HepG2 (cell line): Measurements from ENCODE around the gene SLC48A1. TPM values are rescaled to one million over a fixed set of nuclear protein-coding genes. Genes with fewer than 3 reads are reported as not detected.

Source experiments
- ATAC-seq: fragments of 200-7000 bp; cut with Tn5 transposase; 3 replicates; pipeline ENCODE4 v1.9.1; 2020; ENCODE audit warnings: mild to moderate bottlenecking, moderate library complexity
- BruUV-seq: library from RNA; stranded (reverse); fragments of 400-500 nt; replicated peaks from 2 replicates; lab custom pipeline; 2021; lab: Mats Ljungman, UMichigan
- CTCF ChIA-PET: fragments of 300-600 bp; formaldehyde crosslinking; extraction: SDS; loops from one replicate; lab custom pipeline; 2021; ENCODE audit warnings: low total read pairs, inconsistent platforms, low intra/inter-chr PET ratio; lab: Yijun Ruan, JAX
- POLR2A ChIA-PET: fragments of 350-600 bp; sonication (Branson Sonifier 250); formaldehyde crosslinking; loops from one replicate; lab custom pipeline; 2020; ENCODE audit warnings: antibody characterized with exemption, inconsistent platforms; lab: Yijun Ruan, JAX
- DNase-seq: peaks from one replicate; pipeline ENCODE4 v3.0.0-alpha.2; 2015; ENCODE audit warnings: low spot score
- FAIRE-seq: peaks from 3 replicates; lab custom pipeline; 2011; peaks lifted over from hg19 to GRCh38; lab: Jason Lieb, UNC
- H2AFZ ChIP-seq: one replicate; pipeline ENCODE4 v1.6.1; 2011; ENCODE audit warnings: low read length, inconsistent platforms
- H3K27ac ChIP-seq: fragments of 300-600 bp; 3 replicates; pipeline ENCODE4 v1.8.0; 2011; ENCODE audit warnings: mixed run types, mild to moderate bottlenecking, mixed read lengths, low read length, inconsistent platforms; ENCODE audit not compliant: insufficient read depth; ENCODE audit errors: extremely low read length
- H3K27me3 ChIP-seq, 2 experiments: fragments of 200-600 bp in 1 of 2; 2 replicates in 1 of 2; 3 replicates in 1 of 2; pipeline versions ENCODE4 v1.6.0 to v1.8.0; 2011; ENCODE audit warnings: low read length in 2 of 2, mild to moderate bottlenecking in 2 of 2, moderate library complexity in 2 of 2, inconsistent platforms in 1 of 2; ENCODE audit not compliant: insufficient read depth in 2 of 2, control insufficient read depth in 1 of 2
- H3K36me3 ChIP-seq, 2 experiments: fragments of 200-600 bp in 1 of 2; replicated peaks in 1 of 2; 2 replicates in 1 of 2; 3 replicates in 1 of 2; pipeline versions ENCODE4 v1.5.1 to v1.8.0; 2011; ENCODE audit warnings: low read length in 2 of 2, inconsistent platforms in 1 of 2; ENCODE audit not compliant: insufficient read depth in 2 of 2, control insufficient read depth in 1 of 2
- H3K4me1 ChIP-seq: 2 replicates; pipeline ENCODE4 v1.5.1; 2012; ENCODE audit warnings: low read length, inconsistent platforms; ENCODE audit not compliant: insufficient read depth
- H3K4me2 ChIP-seq: 2 replicates; pipeline ENCODE4 v1.6.0; 2011; ENCODE audit warnings: low read depth, low read length, inconsistent platforms
- H3K4me3 ChIP-seq, 3 experiments: fragments of 200-600 bp in 1 of 3; sonication (generic), shearing (Covaris generic) in 1 of 3; replicated peaks in 1 of 3; 2 replicates each; pipeline ENCODE4 v1.5.1; 2011 to 2016; ENCODE audit warnings: low read length in 3 of 3, inconsistent platforms in 2 of 3, low read depth in 2 of 3, mild to moderate bottlenecking in 2 of 3, control low read depth in 1 of 3, mixed read lengths in 1 of 3; ENCODE audit not compliant: insufficient read depth in 1 of 3
- H3K79me2 ChIP-seq: one replicate; pipeline ENCODE4 v1.6.1; 2011; ENCODE audit warnings: low read length, inconsistent platforms; ENCODE audit not compliant: insufficient read depth
- H3K9ac ChIP-seq: 2 replicates; pipeline ENCODE4 v1.6.0; 2011; ENCODE audit warnings: mild to moderate bottlenecking, low read depth, low read length, inconsistent platforms; ENCODE audit not compliant: insufficient read depth
- H3K9me3 ChIP-seq: 2 replicates; pipeline ENCODE4 v1.5.1; 2012; ENCODE audit warnings: mild to moderate bottlenecking, low read length
- H4K20me1 ChIP-seq: 2 replicates; pipeline ENCODE4 v1.6.0; 2011; ENCODE audit warnings: inconsistent platforms, mild to moderate bottlenecking, low read length, moderate library complexity; ENCODE audit not compliant: insufficient read depth
- AGO2 ChIP-seq: fragments of 200-400 bp; formaldehyde crosslinking; optimal IDR thresholded peaks from 2 replicates; pipeline ENCODE3; 2017; ENCODE audit warnings: mild to moderate bottlenecking, low read depth, low read length, moderate library complexity
- GTF2F1 ChIP-seq: fragments of 150-350 bp; IDR thresholded peaks from 2 replicates; pipeline ENCODE4 v1.6.1; 2014; ENCODE audit warnings: low read length
- PRPF4 ChIP-seq: fragments of 200-400 bp; formaldehyde crosslinking; IDR thresholded peaks from 2 replicates; pipeline ENCODE4 v1.6.1; 2016; ENCODE audit warnings: low read length, low read depth; ENCODE audit not compliant: poor library complexity, severe bottlenecking
- RFX5 ChIP-seq: IDR thresholded peaks from 2 replicates; pipeline ENCODE4 v1.6.1; 2011; ENCODE audit warnings: low read depth, low read length, improper control_type of control experiment
- TARDBP ChIP-seq: sonication (generic); formaldehyde crosslinking; IDR thresholded peaks from 2 replicates; pipeline ENCODE4 v1.8.0; 2022; ENCODE audit warnings: mild to moderate bottlenecking, missing genetic modification reagents
- ZNF333 ChIP-seq: sonication (generic); formaldehyde crosslinking; IDR thresholded peaks from 2 replicates; pipeline ENCODE4 v1.4.0; 2020; ENCODE audit warnings: mild to moderate bottlenecking, missing genetic modification reagents, borderline replicate concordance
- ZNF431 ChIP-seq: sonication (generic); formaldehyde crosslinking; IDR thresholded peaks from 2 replicates; pipeline ENCODE4 v1.9.0; 2022; ENCODE audit warnings: missing genetic modification reagents, low read depth, mild to moderate bottlenecking, borderline replicate concordance
- WGBS: methylation state at CpG from one replicate; pipeline ENCODE4 v1.1.6; 2017; ENCODE audit warnings: low lambda C conversion rate; 5-methylcytosine and 5-hydroxymethylcytosine counted together
- in situ Hi-C: cut with HindIII; loops from 2 replicates; pipeline ENCODE4 v1.10.0; 2017; ENCODE audit warnings: low pct_unique_long_range_greater_than_20kb; ENCODE audit not compliant: extremely low pct_ligation_motif_present
- intact Hi-C: fragments of 100-400 bp; cut with micrococcal nuclease; formaldehyde crosslinking; loops from one replicate; pipeline ENCODE4 v1.10.0; 2022; ENCODE audit not compliant: unreplicated experiment
- polyA plus RNA-seq, 8 experiments: library from polyadenylated mRNA; depleted of rRNA in 3 of 8; stranded (reverse) in 7 of 8; unstranded in 1 of 8; fragments of >200 nt; fragmentation: Illumina TruSeq in 4 of 8; extraction: Trizol in 4 of 8; gene quantifications; 2 replicates each; pipeline versions ENCODE4 v1.2.1 to v1.2.3, GENCODE V29; 2011 to 2016; ENCODE audit warnings: low read depth in 4 of 8, missing spikeins in 1 of 8, mixed read lengths in 1 of 8; ENCODE audit not compliant: insufficient read depth in 1 of 8
- total RNA-seq, 5 experiments: library from RNA; depleted of rRNA; stranded (reverse); fragments of >200 nt; fragmentation: Illumina TruSeq; extraction: Trizol; gene quantifications; 2 replicates each; pipeline ENCODE4 v1.2.3, GENCODE V29; 2016; ENCODE audit warnings: low read depth in 1 of 5
- TF ChIP-seq, protein P1 (sequence below): sonication (generic); formaldehyde crosslinking; IDR thresholded peaks from 2 replicates; pipeline ENCODE4 v1.5.0; 2020; ENCODE audit warnings: mild to moderate bottlenecking, missing genetic modification reagents
- TF ChIP-seq, protein P2 (sequence below), 2 experiments: IDR thresholded peaks; 2 replicates each; pipeline ENCODE4 v1.6.1; 2011 to 2012; ENCODE audit warnings: low read length in 2 of 2, borderline replicate concordance in 1 of 2, low read depth in 1 of 2, mild to moderate bottlenecking in 1 of 2, moderate library complexity in 1 of 2
- TF ChIP-seq, protein P3 (sequence below): sonication (generic); formaldehyde crosslinking; conservative IDR thresholded peaks from 2 replicates; pipeline ENCODE4 v1.4.0; 2020; ENCODE audit warnings: missing genetic modification reagents
- TF ChIP-seq, protein P4 (sequence below): sonication (generic); formaldehyde crosslinking; IDR thresholded peaks from 2 replicates; pipeline ENCODE4 v1.4.0; 2020; ENCODE audit warnings: mild to moderate bottlenecking, missing genetic modification reagents

Gene SLC48A1
- total and polyA plus RNA-seq, 2 of the 13 experiments (the other 11 are each of a cell fraction or from before 2014, with no cell fraction given) = 2.2 to 3.7 TPM

DNA sequence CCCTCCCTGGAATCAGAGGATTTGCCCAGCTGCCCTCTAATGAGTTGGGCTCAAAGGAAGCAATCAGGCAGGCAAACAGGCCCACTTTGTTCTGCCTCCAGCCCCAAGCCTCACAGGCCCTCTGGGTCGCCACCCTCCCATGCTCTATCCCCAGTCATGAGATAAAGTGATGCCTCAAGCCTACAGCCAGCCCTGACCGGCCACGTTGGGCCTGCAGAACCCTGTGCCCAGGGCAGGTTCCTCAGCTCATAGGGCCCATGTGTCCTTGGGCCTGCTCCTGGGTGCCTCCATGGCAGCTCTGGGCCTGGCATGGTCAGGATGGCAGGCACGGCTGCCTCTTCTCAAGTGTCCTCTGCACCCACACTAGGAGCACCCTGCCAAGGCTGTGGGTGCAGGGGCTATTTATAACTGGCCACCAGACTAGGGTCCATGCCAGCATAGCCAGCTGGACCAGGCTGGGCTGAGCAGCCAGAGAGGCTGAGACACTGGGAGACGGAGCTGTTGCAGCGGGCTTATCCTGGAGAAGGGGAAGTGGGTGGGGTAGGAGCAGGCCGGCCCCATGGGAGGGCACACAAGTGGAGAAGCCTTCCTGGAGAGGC is 26.4 kb downstream of the SLC48A1 start:
- Histone ChIP-seq H3K27ac (no peak overlapping the region), H3K9ac (no peak overlapping the region), H3K36me3 (peaks cover 0 to 2% of the 10 kb centered on the region in 2 experiments; a peak in 1 of 5 replicates), H3K4me3 (no peak overlapping the region), H3K27me3 (no peaks in the 10 kb centered on the region), H3K4me2 (no peak overlapping the region), H4K20me1 (no peaks in the 10 kb centered on the region), H2AFZ (no peak overlapping the region), H3K9me3 (no peaks in the 10 kb centered on the region), H3K79me2 (no peaks in the 10 kb centered on the region), H3K4me1 (no peaks in the 10 kb centered on the region)
- ATAC-seq (no peak), FAIRE-seq (no peak), DNase-seq (no peak)
- ChIA-PET CTCF (interaction anchor here (3.7 kb wide), 1 partner anchor 39 kb away, joined by 33 read pairs; no protein-coding TSS in a partner anchor), POLR2A (no interaction called here)
- in situ Hi-C loops (no loop called here), intact Hi-C loops (no loop called here)
- WGBS = 89% methylated on average over 2 of the region's 7 CpGs
- BruUV-seq = no TSS peak
- TF ChIP-seq PRPF4 (no peak), AGO2 (no peak), ZNF431 (CRISPR knock-in tag) (no peak), GTF2F1 (no peak), TARDBP (CRISPR knock-in tag) (no peak), RFX5 (no peak), ZNF333 (CRISPR knock-in tag) (no peak)
- TF ChIP-seq, protein P1, sequence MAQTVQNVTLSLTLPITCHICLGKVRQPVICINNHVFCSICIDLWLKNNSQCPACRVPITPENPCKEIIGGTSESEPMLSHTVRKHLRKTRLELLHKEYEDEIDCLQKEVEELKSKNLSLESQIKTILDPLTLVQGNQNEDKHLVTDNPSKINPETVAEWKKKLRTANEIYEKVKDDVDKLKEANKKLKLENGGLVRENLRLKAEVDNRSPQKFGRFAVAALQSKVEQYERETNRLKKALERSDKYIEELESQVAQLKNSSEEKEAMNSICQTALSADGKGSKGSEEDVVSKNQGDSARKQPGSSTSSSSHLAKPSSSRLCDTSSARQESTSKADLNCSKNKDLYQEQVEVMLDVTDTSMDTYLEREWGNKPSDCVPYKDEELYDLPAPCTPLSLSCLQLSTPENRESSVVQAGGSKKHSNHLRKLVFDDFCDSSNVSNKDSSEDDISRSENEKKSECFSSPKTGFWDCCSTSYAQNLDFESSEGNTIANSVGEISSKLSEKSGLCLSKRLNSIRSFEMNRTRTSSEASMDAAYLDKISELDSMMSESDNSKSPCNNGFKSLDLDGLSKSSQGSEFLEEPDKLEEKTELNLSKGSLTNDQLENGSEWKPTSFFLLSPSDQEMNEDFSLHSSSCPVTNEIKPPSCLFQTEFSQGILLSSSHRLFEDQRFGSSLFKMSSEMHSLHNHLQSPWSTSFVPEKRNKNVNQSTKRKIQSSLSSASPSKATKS = no peak
- TF ChIP-seq, protein P2, sequence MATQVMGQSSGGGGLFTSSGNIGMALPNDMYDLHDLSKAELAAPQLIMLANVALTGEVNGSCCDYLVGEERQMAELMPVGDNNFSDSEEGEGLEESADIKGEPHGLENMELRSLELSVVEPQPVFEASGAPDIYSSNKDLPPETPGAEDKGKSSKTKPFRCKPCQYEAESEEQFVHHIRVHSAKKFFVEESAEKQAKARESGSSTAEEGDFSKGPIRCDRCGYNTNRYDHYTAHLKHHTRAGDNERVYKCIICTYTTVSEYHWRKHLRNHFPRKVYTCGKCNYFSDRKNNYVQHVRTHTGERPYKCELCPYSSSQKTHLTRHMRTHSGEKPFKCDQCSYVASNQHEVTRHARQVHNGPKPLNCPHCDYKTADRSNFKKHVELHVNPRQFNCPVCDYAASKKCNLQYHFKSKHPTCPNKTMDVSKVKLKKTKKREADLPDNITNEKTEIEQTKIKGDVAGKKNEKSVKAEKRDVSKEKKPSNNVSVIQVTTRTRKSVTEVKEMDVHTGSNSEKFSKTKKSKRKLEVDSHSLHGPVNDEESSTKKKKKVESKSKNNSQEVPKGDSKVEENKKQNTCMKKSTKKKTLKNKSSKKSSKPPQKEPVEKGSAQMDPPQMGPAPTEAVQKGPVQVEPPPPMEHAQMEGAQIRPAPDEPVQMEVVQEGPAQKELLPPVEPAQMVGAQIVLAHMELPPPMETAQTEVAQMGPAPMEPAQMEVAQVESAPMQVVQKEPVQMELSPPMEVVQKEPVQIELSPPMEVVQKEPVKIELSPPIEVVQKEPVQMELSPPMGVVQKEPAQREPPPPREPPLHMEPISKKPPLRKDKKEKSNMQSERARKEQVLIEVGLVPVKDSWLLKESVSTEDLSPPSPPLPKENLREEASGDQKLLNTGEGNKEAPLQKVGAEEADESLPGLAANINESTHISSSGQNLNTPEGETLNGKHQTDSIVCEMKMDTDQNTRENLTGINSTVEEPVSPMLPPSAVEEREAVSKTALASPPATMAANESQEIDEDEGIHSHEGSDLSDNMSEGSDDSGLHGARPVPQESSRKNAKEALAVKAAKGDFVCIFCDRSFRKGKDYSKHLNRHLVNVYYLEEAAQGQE (IDR thresholded peaks at IDR 0.05; ENCODE audit: borderline replicate concordance in 1 of 2, low read depth in 1 of 2, low read length in 2 of 2) = no peak
- TF ChIP-seq, protein P3, sequence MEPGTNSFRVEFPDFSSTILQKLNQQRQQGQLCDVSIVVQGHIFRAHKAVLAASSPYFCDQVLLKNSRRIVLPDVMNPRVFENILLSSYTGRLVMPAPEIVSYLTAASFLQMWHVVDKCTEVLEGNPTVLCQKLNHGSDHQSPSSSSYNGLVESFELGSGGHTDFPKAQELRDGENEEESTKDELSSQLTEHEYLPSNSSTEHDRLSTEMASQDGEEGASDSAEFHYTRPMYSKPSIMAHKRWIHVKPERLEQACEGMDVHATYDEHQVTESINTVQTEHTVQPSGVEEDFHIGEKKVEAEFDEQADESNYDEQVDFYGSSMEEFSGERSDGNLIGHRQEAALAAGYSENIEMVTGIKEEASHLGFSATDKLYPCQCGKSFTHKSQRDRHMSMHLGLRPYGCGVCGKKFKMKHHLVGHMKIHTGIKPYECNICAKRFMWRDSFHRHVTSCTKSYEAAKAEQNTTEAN (CRISPR knock-in tag) = no peak
- TF ChIP-seq, protein P4, sequence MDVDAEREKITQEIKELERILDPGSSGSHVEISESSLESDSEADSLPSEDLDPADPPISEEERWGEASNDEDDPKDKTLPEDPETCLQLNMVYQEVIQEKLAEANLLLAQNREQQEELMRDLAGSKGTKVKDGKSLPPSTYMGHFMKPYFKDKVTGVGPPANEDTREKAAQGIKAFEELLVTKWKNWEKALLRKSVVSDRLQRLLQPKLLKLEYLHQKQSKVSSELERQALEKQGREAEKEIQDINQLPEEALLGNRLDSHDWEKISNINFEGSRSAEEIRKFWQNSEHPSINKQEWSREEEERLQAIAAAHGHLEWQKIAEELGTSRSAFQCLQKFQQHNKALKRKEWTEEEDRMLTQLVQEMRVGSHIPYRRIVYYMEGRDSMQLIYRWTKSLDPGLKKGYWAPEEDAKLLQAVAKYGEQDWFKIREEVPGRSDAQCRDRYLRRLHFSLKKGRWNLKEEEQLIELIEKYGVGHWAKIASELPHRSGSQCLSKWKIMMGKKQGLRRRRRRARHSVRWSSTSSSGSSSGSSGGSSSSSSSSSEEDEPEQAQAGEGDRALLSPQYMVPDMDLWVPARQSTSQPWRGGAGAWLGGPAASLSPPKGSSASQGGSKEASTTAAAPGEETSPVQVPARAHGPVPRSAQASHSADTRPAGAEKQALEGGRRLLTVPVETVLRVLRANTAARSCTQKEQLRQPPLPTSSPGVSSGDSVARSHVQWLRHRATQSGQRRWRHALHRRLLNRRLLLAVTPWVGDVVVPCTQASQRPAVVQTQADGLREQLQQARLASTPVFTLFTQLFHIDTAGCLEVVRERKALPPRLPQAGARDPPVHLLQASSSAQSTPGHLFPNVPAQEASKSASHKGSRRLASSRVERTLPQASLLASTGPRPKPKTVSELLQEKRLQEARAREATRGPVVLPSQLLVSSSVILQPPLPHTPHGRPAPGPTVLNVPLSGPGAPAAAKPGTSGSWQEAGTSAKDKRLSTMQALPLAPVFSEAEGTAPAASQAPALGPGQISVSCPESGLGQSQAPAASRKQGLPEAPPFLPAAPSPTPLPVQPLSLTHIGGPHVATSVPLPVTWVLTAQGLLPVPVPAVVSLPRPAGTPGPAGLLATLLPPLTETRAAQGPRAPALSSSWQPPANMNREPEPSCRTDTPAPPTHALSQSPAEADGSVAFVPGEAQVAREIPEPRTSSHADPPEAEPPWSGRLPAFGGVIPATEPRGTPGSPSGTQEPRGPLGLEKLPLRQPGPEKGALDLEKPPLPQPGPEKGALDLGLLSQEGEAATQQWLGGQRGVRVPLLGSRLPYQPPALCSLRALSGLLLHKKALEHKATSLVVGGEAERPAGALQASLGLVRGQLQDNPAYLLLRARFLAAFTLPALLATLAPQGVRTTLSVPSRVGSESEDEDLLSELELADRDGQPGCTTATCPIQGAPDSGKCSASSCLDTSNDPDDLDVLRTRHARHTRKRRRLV (CRISPR knock-in tag) = no peak
